ENCODE data around the gene HSPA2. TPM values are rescaled to one million over a fixed set of nuclear protein-coding genes. Genes with fewer than 3 reads are reported as not detected.

HSPA2 gene
- polyA plus RNA-seq, 1 donor from 2014 or later, result 0.25 TPM

- no peak overlapping the region for H3K4me2 ChIP-seq (ENCODE audit: low read length)
- H3K27ac ChIP-seq (ENCODE audit: low read length), result no peak overlapping the region
- H3K36me3 ChIP-seq (ENCODE audit: insufficient read depth, low read length), result no peaks in the 10 kb centered on the region
- no peaks in the 10 kb centered on the region for H3K9me2 ChIP-seq (ENCODE audit: insufficient read depth, low read length)
- no peak overlapping the region for H2AFZ ChIP-seq (ENCODE audit: low read depth, low read length)
- peaks cover 73% of the 10 kb centered on the region for H3K79me2 ChIP-seq (replicated peaks; ENCODE audit: insufficient read depth, low read length)
- no peak overlapping the region for H3K4me3 ChIP-seq (ENCODE audit: low read length)
- no peaks in the 10 kb centered on the region for H3K27me3 ChIP-seq (ENCODE audit: insufficient read depth, low read depth, low read length)
- H3K9ac ChIP-seq (ENCODE audit: low read length), result no peak overlapping the region
- TF ChIP-seq TAF1 (IDR thresholded peaks at IDR 0.05; ENCODE audit: low read depth), result no peak
- no peak for TF ChIP-seq EP300 (conservative IDR thresholded peaks at IDR 0.05; ENCODE audit: poor library complexity, severe bottlenecking)
- TF ChIP-seq EZH2 (IDR thresholded peaks at IDR 0.05; ENCODE audit: borderline replicate concordance, insufficient read depth, low read length, poor library complexity, severe bottlenecking), result no peak
- no peak for TF ChIP-seq SMC3 (conservative IDR thresholded peaks at IDR 0.05; ENCODE audit: poor library complexity)
- TF ChIP-seq MXI1 (conservative IDR thresholded peaks at IDR 0.05; ENCODE audit: poor library complexity, severe bottlenecking), result no peak
- TF ChIP-seq POLR2AphosphoS5 (IDR thresholded peaks at IDR 0.05), result no peak
- TF ChIP-seq CTCF (IDR thresholded peaks at IDR 0.05; ENCODE audit: poor library complexity, severe bottlenecking), result no peak
- TF ChIP-seq RAD21 (conservative IDR thresholded peaks at IDR 0.05), result no peak
- H3F3A ChIP-seq (ENCODE audit: insufficient read depth, low read length, poor library complexity, severe bottlenecking), result no peaks in the 10 kb centered on the region
- no peaks in the 10 kb centered on the region for H4K20me1 ChIP-seq (ENCODE audit: insufficient read depth)
- no peaks in the 10 kb centered on the region for H3K9me3 ChIP-seq (ENCODE audit: low read length)
Measured at GRCh38 chr14:64508215-64508776, 32.2 kb upstream of the HSPA2 start.

- Histone ChIP-seq H3K27me3 (ENCODE audit: insufficient read depth, low read depth, low read length) (no peaks in the 10 kb centered on the region), H3K27ac (ENCODE audit: low read length) (no peak overlapping the region), H2AFZ (ENCODE audit: low read depth, low read length) (no peak overlapping the region), H3K9me2 (ENCODE audit: insufficient read depth, low read length) (no peaks in the 10 kb centered on the region), H3K4me2 (ENCODE audit: low read length) (no peak overlapping the region), H3K9ac (ENCODE audit: low read length) (no peak overlapping the region), H3K4me3 (ENCODE audit: low read length) (no peak overlapping the region), H3K36me3 (ENCODE audit: insufficient read depth, low read length) (no peaks in the 10 kb centered on the region), H3K79me2 (replicated peaks; ENCODE audit: insufficient read depth, low read length) (peaks cover 76% of the 10 kb centered on the region), H4K20me1 (ENCODE audit: insufficient read depth) (no peaks in the 10 kb centered on the region), H3K9me3 (ENCODE audit: low read length) (no peaks in the 10 kb centered on the region), H3F3A (ENCODE audit: insufficient read depth, low read length, poor library complexity, severe bottlenecking) (no peaks in the 10 kb centered on the region)
- TF ChIP-seq CTCF (IDR thresholded peaks at IDR 0.05; ENCODE audit: poor library complexity, severe bottlenecking) (no peak), POLR2AphosphoS5 (IDR thresholded peaks at IDR 0.05) (no peak), RAD21 (conservative IDR thresholded peaks at IDR 0.05) (no peak), EZH2 (IDR thresholded peaks at IDR 0.05; ENCODE audit: borderline replicate concordance, insufficient read depth, low read length, poor library complexity, severe bottlenecking) (no peak), EP300 (conservative IDR thresholded peaks at IDR 0.05; ENCODE audit: poor library complexity, severe bottlenecking) (no peak), TAF1 (IDR thresholded peaks at IDR 0.05; ENCODE audit: low read depth) (no peak), REST (IDR thresholded peaks at IDR 0.05; ENCODE audit: borderline replicate concordance) (no peak), SMC3 (conservative IDR thresholded peaks at IDR 0.05; ENCODE audit: poor library complexity) (no peak), MXI1 (conservative IDR thresholded peaks at IDR 0.05; ENCODE audit: poor library complexity, severe bottlenecking) (no peak)
Measured at GRCh38 chr14:64509036-64509435, 31.5 kb upstream of the HSPA2 start.
